ENCODE measurements around the gene SLC31A1.

GRCh38 chr9:113306566-113306965 lies 85.2 kb downstream of the SLC31A1 start:
- no peak for TF ChIP-seq CTCF (IDR thresholded peaks at IDR 0.05; ENCODE audit: insufficient read depth, low read length)
- no peak for TF ChIP-seq POLR2AphosphoS5 (IDR thresholded peaks at IDR 0.05; ENCODE audit: low read depth)
- no peak for TF ChIP-seq GABPA (IDR thresholded peaks at IDR 0.05; ENCODE audit: low read depth)
- TF ChIP-seq REST (IDR thresholded peaks at IDR 0.05; ENCODE audit: insufficient replicate concordance, low read depth), result no peak
- TF ChIP-seq SPI1 (IDR thresholded peaks at IDR 0.05; ENCODE audit: borderline replicate concordance, low read depth), result no peak
